Suppressor macrophage treated with lipopolysaccharide for 1 hour (primary cell): Measurements from ENCODE around the gene RBL1.
"Not testable (repeated sequence)": the region's sequence is repeated elsewhere in the genome, so short reads cannot be mapped to it uniquely, and the experiment has no call there.

Experiments used
- DNase-seq, 3 donors: peaks; one replicate each; pipeline ENCODE4 v3.0.0-alpha.2; 2020 to 2022

RBL1 gene

DNA sequence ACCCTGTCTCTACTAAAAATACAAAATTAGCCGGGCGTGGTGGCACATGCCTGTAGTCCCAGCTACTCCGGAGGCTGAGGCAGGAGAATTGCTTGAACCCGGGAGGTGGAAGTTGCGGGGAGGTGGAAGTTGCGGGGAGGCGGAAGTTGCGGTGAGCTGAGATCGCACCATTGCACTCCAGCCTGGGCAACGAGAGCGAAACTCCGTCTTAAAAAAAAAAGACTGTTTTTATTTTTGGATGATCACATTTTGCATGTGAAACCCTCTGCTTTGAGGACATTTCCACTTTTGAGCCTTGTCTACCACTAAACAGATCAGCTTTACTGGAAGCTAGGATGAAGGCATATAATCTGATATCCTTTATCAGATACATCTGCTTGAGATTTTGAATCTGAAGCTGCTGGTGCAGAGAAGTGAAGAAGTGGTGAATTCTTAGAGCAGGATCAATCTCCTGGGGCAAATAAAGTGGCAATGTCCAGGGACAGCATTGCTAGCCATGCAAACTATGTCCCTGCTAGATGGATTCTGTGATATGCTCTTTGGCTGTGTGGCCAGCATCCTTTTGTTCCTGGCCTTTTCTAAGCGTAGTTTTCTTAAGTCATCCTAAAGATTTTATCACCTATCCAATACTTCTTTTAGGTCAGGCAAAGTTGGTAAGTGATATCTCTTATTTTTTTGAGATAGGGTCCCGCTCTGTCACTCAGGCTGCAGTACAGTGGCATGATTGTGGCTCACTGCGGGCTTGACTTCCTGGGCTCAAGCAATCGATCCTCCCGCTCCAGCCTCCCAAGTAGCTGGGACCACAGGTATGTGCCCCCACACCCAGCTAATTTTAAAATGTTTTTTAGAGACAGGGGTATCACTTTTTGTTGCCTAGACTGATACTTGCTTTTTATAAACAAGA, 23.3 kb downstream of the RBL1 start:
- DNase-seq: no peak

DNA sequence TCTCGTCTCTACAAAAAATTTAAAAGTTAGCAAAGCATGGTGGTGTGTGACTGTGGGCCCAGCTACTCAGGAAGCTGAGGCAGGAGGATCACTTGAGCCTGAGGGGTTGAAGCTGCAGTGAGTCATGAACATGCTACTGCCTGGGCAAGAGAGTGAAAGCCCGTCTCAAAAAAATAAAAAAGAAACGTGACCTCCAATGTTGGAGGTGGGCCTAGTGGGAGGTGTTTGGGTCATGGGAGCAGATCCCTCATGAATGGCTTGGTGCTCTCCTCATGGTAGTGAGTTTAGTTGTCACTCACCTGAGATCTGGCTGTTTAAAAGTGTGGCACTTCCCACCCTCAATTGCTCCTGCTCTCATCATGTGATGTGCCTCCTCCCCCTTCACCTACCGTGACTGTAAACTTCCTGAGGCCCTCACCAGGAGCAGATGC, 24.3 kb downstream of the RBL1 start:
- no peak for DNase-seq

DNA sequence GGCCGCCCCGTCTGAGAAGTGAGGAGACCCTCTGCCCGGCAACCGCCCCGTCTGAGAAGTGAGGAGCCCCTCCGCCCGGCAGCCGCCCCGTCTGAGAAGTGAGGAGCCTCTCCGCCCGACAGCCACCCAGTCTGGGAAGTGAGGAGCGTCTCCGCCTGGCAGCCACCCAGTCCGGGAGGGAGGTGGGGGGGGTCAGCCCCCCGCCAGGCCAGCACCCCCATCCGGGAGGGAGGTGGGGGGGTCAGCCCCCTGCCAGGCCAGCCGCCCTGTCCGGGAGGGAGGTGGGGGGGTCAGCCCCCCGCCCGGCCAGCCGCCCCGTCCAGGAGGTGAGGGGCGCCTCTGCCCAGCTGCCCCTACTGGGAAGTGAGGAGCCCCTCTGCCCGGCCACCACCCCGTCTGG, 26.2 kb downstream of the RBL1 start:
- DNase-seq: not testable (repeated sequence)

DNA sequence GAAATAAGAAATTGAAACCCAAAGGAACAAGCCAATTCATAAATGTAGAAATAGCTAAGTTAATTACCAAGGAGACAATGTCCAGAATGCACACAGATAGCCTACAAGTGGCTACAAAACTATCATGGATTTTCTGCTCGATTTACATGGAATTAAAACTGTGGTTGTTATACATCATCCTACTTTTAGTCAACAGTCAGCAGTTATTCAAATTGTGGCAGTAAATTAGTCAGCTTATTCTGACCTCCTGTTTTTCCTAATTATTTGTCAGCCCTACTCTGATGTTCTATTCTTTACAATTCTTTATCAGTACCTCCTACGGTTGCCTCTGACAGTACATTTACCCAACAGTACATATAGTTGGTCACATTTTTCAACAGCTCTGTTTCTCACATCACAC, 29.6 kb downstream of the RBL1 start:
- DNase-seq: no peak

DNA sequence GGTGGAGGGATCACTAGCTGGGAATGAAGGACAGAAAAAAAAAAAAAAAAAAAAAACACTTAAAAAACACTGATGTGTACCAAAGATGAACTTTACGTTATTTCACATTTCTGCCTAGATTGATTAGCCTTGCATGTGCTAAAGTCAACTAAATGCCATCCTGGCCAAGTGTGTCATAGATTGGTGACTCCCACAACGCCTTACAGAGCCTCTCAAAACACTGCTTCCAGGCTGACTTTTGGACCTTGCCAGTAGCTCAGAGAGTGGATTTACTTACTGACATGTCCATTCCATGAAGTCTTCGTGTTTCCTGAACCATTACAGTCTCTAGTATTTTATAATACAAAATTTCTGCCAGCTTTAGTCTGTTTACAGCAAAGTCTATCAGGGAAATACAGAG, 40.5 kb downstream of the RBL1 start:
- DNase-seq: no peak

DNA sequence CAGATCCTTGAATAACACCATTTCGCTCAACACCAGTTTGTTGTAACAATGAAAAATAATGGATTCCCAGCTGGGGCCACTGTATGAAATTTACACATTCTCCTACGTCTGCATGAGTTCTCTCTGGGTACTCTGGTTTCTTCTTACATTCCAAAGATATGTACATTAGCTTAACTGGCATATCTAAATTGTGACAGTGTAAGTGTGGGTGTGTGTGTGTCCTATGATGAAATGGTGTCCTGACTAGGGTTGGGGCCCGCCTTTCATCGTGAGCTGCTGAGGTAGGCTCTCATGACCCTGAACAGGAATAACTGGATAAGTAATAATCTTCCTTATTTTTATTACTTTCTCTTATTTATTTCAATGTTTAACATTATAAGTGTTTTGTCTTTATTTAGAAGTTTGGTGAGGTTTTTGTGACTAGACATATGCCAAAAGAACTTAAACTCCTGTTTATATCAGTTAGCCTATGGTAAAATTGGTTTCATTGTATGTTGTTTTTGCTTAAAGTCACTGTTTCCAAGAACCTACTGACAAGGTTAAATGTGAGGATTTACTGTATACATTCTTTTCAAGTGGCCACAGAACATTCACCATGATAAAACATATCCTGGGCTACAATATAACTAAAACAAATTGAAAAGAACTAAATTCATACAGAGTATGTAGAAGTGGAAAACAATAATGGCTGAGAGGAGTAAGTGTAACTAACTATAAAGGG, 42.4 kb downstream of the RBL1 start:
- peak in 2 of 3 donors; percentile 17 to 20 for DNase-seq

DNA sequence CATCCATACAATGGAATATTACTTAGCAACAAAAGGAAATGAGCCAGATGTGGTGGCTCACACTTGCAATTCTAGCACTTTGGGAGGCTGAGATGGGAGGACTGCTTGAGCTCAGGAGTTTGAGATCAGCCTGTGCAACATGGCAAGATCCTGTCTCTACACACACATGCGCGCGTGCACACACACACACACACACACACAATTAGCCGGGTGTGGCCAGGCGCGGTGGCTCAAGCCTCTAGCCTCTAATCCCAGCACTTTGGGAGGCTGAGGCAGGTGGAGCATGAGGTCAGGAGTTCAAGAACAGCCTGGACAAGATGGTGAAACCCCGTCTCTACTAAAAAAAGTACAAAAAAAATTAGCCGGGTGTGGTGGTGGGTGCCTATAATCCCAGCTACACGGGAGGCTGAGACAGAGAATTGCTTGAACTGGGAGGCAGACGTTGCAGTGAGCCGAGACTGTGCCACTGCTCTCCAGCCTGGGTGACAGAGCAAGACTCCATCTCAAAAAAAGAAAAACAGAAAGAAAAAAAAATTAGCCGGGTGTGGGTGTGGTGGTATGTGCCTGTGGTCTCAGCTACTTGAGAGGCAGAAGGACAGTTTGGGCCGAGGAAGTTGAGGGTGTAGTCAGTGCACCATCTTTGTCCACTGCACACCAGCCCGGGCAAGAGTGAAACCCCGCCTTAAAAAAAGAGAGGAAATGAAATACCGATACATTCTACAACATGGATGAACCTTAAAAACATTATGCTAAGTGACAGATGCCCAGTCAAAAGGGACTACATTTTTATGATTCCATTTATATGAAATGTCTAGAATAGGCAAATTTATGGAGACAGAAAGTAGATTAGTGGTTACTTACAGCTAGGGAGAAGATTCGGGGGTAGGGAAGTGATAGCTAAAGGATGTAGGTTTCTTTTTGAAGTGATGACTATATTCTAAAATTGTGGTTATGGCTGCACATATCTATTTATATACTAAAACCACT, 52.5 kb downstream of the RBL1 start:
- DNase-seq: peak in 1 of 3 donors; percentile 13

DNA sequence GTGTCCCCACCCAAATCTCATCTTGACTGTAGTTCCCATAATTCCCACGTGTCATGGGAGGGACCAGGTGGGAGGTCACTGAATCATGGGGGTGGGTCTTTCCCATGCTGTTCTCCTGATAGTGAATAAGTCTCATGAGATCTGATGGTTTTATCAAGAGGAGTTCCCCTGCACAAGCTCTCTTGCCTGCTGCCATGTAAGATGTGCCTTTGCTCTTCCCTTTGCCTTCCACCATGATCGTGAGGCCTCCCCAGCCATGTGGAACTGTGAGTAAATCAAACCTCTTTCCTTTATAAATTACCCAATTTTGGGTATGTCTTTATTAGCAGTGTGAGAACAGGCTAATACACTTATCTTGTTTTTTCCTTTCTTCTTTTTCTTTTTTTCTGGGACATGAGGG, 56.4 kb downstream of the RBL1 start:
- DNase-seq: not testable (repeated sequence)

DNA sequence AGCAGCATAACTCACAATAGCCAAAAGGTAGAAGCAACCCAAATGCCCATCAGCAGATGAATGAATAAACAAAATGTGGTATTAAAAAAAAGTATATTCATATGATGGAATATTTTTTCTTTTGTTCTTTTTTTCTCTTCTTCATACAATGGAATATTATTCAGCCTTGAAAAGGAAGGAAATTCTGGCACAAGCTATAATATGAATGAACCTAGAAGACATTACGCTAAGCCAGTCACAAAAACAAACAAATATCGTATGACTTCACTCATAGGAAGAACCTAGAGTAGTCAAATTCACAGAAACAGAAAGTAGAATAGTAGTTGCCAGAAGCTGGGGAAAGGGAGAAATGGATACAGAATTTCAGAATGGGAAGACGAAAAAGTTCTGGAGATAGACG, 63.7 kb downstream of the RBL1 start:
- DNase-seq: no peak

DNA sequence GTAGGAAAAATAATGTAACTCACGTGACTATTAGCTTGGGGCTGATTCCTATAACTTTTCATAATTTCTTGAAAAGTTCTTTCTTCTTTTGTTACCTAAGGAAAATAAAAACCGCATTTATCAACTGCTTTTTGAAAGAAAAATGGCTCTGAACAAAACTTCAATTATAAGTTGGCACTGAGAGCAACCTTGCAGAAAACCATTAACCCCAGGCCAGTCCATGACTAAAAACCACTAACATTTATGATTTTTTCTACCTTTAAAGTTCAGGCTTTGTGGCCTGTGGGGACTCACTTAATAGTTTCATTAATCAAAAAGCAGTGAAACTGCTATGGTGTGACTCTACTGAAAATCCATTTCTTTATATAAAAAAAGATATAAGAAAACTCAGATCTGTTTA, 75.2 kb downstream of the RBL1 start:
- no peak for DNase-seq

DNA sequence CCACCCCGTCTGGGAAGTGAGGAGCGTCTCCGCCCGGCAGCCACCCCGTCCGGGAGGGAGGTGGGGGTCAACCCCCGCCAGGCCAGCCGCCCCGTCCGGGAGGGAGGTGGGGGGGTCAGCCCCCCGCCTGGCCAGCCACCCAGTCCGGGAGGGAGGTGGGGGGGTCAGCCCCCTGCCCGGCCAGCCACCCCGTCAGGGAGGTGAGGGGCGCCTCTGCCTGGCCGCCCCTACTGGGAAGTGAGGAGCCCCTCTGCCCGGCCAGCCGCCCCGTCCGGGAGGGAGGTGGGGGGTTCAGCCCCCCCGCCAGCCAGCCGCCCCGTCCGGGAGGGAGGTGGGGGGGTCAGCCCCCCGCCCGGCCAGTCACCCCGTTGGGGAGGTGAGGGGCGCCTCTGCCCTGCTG, 83.2 kb downstream of the RBL1 start:
- not testable (repeated sequence) for DNase-seq

DNA sequence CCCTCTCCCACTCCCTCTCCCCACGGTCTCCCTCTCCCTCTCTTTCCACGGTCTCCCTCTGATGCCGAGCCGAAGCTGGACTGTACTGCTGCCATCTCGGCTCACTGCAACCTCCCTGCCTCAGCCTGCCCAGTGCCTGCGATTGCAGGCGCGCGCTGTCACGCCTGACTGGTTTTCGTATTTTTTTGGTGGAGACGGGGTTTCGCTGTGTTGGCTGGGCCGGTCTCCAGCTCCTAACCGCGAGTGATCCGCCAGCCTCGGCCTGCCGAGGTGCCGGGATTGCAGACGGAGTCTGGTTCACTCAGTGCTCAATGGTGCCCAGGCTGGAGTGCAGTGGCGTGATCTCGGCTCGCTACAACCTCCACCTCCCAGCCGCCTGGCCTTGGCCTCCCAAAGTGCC, 83.9 kb downstream of the RBL1 start:
- not testable (repeated sequence) for DNase-seq

DNA sequence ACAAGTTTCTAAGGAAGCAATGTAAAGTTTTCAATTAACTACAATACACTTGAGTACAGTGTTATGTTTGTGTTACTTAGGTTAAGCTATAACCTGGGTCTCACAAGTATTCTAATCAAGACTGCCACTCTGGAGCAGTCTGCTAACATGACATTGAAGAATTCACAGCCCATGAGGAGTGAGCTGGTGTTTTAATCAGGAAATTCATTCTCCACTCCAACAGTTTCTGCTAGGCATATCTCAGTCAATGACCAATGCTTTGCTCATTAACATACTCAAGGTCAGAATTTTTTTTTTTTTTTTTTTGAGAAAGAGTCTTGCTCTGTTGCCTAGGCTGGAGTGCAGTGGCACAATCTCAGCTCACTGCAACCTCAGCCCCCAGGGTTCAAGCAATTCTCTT, 84.7 kb downstream of the RBL1 start:
- no peak for DNase-seq

DNA sequence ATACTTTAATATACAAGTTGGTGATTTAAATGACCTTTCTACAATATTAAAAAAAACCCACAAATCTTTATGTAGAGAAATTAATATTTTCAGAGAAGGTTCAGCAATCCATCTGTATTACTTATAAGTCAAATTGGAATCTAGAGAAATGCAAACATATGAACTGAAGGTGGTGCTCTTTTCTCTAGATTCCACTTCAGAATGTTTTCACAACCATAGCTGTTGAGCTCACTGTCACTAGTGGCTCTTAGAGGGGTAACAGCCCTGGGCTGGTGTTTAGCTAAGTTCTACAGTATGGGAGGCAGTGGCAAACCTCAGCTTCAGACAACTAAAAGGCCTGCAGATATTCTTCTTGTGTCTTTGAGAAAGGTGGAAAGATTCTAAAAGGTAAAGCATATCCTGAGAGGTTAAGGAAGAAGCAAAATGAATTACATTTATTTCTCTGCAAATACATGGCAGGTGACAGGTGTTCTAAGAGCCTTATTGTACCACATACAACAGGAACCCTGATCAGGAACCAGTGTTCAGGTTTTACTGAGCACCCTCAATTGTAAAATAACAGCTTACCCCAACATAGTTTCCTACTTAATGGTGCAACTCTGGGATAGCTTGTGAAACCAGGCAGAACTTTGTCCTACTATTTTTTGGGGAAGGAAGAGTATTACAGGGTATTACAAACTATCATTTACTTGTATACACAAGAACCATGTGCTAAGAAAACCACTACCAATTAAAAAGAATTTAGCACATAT, 87.7 kb downstream of the RBL1 start:
- DNase-seq: peak; percentile 61 to 77 (median 75)

DNA sequence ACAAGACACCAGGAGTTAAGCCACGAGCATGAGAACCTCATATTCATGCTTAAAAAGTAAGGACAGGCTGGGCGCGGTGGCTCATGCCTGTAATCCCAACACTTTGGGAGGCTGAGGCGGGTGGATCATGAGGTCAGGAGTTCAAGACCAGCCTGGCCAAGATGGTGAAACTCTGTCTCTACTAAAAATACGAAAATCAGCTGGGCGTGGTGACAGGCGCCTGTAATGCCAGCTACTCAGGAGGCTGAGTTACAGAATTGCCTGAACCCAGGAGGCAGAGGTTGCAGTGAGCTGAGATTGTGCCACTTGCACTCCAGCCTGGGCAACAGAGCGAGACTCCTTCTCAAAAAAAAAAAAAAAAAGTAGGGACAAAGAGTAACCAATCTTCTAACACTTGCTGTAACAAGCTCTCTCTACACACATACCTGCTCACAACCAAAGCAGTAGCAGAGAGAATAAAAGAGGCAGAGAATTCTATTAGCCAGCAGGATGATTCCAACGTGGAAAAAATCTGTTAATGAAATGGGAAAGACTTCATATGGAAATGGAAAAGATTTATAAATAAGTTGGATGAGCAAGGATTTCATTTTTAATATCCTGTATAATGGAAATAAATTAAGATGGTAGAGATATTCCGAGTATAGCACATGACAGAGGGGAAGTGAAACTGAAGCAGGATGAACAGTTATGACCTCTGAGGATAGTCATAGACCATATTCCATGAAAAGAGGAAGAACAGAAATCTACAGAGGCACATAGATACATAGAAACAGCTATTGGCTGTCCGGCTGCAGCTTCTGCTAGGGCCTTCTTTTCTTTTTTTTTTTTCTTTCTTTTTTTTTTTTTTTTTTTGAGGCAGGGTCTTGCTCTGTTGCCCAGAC, 90.5 kb downstream of the RBL1 start:
- peak; percentile 83 to 95 (median 93) for DNase-seq

DNA sequence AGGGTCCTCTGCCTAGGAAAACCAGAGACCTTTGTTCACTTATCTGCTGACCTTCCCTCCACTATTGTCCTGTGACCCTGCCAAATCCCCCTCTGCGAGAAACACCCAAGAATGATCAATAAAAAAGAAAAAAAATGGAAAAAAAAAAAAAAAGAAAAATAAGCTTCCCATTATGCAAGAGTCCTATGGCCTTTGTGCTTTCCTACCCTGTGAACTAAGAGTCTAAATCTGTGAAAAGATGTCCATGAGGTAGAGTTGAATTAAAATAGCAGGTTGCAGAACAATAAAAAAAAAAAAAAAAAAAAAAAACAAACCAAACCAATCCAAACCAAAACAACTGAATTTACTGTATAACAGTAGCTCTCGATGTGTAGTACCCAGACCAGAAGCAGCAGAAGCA, 94.2 kb downstream of the RBL1 start:
- not testable (repeated sequence) for DNase-seq

DNA sequence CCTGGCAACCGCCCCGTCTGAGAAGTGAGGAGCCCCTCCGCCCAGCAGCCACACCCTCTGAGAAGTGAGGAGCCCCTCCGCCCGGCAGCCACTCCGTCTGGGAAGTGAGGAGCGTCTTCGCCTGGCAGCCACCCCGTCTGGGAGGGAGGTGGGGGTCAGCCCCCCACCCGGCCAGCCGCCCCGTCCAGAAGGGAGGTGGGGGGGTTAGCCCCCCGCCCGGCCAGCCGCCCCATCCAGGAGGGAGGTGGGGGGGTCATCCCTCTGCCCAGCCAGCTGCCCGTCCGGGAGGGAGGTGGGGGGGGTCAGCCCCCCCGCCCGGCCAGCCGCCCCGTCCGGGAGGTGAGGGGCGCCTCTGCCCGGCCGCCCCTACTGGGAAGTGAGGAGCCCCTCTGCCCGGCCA, 95.6 kb downstream of the RBL1 start:
- not testable (repeated sequence) for DNase-seq

DNA sequence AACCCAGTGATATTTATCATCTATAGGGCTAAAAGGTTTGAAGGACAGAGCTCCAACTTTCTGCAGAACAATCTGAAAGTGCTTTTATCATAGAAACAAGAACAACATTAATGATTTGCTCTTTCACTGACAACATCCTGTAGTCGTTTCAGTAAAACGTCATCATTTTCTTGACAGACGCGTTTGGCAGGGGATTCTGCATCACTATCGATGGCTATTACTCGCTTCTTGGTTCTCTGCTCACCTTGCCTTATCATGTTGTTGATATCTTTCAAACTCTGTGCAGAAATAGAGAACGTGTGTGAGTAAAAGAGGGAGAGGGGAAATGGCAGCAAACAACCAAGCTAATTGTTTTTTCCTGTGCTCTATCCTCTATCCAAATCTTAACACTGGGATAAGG, 97.1 kb downstream of the RBL1 start:
- no peak for DNase-seq

DNA sequence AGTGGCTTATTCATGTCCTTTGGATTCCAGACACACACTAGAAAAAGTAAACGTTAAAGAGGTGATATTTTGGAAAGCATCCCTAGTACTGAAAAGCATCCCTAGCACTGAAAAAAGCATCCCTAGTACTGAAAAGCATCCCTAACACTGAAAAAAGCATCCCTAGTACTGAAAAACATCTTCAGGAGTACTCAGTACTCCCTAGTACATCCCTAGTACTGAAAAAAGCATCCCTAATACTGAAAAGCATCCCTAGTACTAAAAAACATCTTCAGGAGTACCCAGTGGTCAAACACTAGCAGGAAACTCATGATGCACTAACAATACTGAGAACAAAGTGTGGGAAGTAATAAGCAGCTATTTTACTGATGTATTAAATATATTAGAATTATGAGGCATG, 98.7 kb downstream of the RBL1 start:
- DNase-seq: no peak

DNA sequence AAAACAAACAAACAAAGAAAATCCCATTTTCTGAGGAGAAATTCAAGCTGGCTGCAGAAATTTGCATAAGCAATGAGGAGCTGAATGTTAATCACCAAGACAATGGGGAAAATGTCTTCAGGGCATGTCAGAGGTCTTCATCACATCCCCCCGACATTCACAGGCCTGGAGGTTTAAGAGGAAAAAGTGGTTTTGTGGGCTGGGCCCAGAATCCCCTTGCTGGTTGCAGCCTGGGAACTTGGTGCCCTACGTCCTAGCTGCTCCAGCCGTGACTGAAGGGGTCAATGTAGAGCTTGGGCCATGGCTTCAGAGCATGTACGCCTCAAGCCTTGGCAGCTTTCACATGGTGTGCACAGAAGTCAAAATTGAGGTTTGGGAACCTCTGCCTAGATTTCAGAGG, 101.6 kb downstream of the RBL1 start:
- not testable (repeated sequence) for DNase-seq

DNA sequence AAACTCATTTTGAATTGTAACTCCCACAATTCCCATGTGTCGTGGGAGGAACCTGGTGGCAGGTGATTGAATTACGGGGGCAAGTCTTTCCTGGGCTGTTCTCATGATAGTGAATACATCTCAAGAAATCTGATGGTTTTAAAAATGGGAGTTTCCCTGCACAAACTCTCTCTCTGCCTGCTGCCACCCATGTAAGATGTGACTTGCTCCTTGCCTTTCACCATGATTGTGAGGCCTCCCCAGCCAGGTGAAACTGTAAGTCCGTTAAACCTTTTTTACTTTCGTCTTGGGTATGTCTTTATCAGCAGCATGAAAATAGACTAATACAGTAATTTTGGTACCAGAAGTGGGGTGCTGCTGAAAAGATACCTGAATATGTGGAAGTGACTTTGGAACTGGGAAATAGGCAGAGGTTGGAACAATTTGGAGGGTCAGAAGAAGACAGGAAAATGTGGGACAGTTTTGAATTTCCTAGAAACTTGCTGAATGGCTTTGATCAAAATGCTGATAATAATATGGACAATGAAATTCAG, 102.9 kb downstream of the RBL1 start:
- no peak for DNase-seq
